ENCODE results near the gene MAB21L3. TPM values are rescaled to one million over a fixed set of nuclear protein-coding genes. Genes with fewer than 3 reads are reported as not detected.
"Not testable (repeated sequence)": the region's sequence is repeated elsewhere in the genome, so short reads cannot be mapped to it uniquely, and the experiment has no call there.

Gene MAB21L3
- polyA plus RNA-seq, 4 donors: 0.71 to 1.1 (median 0.80) TPM

DNA sequence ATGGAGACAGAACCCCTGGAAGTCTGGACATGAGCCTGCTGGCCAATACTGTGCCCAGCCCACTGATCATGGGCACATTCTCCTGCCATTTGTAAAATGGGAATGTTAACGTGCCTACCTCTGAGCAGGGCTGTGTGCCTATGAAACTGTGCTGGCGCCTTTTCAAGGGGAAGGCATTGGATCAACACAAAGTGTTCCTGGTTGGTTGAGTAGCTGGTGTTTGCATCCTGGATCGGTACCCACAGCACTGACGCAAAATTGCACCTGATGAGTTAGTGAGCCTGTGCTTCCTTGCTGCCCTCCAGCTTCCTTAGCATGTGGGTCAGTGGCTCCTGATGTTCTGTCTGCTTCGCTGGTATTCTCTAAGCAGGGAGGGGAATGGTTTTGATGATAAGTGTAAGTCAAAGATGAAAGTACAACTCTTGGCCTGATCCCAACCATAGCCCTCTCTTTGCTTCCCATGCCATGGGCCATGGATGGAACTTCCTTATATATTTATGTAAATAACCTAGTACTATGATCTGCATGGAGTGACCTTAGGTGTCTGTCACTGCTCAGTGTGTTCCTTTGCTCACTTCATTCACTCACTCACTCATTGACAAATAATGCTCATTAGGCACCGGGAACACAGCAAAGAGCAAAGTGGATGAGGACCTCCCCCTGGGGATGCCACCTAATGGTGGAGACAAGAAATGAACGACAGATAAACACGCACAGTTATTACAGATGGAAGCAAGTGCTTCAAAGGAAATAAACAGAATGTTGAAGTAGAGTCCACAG, 22.7 kb downstream of the MAB21L3 start:
- DNase-seq (ENCODE audit: low read depth in 4 of 4, low spot score in 3 of 4): no peak

DNA sequence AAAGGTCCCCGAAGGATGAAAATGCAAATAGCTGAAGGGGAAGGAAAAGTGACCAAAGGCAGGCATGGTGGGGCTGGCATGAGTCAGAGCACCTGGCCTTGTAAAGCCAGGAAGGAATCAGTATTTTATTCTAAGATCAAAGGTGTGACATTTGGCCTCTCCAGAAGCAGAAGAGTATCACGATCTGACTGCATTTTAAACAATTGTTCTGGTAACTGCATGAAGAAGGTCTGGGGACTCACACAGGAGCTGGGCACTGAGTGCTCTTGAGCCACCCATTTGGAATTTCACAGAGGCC, 23.2 kb downstream of the MAB21L3 start:
- no peak for DNase-seq (ENCODE audit: low read depth in 4 of 4, low spot score in 3 of 4)

DNA sequence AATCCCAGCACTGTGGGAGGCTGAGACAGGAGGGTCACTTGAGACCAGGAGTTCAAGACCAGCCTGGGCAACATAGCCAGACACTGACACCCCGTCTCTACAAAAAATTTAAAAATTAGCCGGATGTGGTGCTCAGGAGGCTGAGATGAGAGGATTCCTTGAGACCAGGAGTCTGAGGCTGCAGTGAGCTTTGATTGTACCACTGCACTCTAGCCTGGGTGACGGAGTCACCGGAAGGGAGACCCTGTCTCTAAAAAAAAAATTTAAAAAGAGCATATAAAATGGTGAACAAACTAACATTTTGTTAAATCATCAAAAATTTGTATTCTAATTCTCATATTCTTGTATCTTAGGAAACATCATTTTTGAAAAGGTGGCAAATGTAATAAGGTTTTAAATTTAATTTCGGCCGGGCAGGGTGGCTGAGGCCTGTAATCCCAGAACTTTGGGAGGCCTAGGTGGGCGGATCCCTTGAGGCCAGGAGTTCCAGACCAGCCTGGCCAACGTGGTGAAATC, 27.1 kb downstream of the MAB21L3 start:
- no peak for DNase-seq (ENCODE audit: low read depth in 4 of 4, low spot score in 3 of 4)

DNA sequence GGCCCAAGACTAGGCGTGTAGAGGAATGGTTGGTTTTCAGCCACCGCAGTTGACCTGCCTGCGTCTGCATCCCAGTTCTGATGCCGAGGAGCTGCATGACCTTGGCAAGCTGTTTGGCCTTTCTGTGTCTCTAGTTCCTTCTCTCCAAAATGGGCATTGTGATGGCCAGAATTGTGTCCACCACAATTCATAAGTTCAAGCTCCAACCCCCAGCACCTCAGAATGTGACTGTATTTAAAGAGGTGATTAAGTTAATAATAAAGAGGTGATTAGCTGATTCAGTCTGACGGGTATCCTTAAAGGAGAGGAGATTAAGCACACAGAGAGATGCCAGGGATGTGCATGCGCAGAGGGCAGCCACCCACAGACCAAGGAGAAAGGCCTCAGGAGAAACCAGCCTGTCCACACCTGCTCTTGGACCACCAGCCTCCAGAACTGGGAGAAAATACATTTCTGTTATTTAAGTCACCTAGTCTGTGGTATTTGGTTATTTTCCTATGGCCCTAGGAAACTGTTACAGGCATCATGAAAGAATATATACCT, 28.5 kb downstream of the MAB21L3 start:
- DNase-seq (ENCODE audit: low read depth in 4 of 4, low spot score in 3 of 4): no peak

DNA sequence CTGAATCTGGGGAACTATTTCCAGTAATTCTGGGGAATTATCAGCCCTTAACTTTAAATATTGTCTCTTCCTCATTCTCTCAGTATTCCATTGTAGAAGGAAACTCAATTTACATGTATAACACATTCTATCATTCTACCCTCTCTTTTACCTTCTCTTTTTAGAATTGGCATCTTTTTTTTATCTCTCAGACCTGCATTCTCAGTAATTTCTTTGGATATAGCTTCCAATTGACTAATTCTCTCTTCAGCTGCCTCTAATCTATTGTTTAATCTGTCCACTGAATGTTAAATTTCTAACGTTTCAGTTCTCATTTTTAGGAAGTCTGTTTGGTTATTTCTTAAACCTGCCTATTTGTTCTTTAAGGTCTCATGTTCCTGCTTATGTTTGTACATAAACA, 33.0 kb downstream of the MAB21L3 start:
- no peak for DNase-seq (ENCODE audit: low read depth in 4 of 4, low spot score in 3 of 4)

DNA sequence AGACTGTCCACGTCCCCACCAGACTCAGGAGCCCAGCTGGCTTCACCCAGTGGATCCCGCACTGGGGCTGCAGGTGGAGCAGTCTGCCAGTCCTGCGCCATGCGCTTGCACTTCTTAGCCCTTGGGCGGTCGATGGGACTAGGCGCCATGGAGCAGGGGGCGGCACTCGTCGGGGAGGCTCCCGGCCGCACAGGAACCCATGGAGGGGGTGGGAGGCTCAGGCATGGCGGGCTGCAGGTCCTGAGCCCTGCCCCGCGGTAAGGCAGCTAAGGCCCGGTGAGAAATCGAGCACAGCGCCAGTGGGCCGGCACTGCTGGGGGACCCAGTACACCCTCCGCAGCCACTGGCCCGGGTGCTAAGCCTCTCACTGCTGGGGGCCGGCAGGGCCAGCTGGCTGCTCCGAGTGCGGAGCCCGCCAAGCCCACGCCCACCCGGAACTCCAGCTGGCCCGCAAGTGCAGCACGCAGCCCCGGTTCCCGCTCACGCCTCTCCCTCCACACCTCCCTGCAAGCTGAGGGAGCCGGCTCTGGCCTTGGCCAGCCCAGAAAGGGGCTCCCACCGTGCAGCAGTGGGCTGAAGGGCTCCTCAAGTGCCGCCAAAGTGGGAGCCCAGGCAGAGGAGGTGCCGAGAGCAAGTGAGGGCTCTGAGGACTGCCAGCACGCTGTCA, 35.4 kb downstream of the MAB21L3 start:
- not testable (repeated sequence) for DNase-seq (ENCODE audit: low read depth in 4 of 4, low spot score in 3 of 4)

DNA sequence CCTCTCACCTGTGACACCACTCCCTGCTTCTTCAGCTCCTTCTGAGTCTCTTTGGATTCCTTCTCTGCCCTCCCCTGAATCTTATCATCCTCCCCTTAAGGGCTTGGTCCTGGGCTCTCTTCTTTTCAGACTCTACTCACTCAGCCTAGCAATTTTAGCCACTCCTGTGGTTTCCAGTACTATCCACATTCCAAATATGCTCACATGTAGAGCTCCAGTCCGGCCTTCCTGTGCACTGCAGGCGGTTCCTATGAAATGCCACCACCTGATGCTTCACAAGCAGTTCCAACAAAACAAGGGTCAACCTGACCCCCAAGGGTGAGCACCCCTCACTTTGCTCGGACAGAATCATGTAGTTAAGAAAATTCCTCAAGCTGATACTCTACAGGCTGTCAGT, 35.9 kb downstream of the MAB21L3 start:
- no peak for DNase-seq (ENCODE audit: low read depth in 4 of 4, low spot score in 3 of 4)

DNA sequence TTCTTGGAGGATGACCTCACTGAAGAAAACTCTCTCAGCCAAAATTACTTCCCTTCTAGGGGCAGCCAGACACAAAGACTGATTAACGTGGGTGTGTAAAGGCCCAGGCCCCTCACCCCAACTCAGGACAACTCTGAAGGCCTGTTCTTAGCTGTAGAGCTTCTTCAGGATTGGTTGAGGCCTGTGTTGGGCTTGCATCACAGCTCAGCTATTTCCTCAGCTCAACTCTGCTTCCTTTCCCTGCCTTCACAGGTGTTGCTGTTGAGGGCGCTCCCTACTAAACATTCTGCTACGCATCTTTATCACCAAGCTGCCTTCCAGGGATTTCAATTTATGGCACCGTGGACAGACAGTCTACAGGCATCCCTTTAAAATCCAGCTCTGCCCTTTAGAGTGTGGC, 36.8 kb downstream of the MAB21L3 start:
- DNase-seq (ENCODE audit: low read depth in 4 of 4, low spot score in 3 of 4): no peak

DNA sequence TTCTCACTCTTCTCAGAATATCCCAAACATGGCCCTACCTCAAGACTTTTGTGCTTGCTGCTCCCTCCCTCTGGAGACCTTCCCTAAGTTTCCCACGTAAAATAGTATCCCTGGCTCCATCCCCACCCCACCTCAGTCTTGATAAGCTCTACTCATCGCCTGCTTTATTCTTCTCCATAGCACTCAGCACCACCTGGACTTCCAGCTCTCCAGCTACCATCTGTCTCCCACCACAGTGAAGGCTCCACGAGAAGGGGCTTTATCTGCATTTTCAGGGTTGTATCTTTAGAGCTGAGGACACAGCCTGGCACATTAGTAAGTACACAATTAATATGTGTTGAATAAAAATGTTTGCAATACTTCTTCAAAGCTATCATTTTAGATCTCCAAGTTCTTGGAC, 37.8 kb downstream of the MAB21L3 start:
- DNase-seq (ENCODE audit: low read depth in 4 of 4, low spot score in 3 of 4): no peak

DNA sequence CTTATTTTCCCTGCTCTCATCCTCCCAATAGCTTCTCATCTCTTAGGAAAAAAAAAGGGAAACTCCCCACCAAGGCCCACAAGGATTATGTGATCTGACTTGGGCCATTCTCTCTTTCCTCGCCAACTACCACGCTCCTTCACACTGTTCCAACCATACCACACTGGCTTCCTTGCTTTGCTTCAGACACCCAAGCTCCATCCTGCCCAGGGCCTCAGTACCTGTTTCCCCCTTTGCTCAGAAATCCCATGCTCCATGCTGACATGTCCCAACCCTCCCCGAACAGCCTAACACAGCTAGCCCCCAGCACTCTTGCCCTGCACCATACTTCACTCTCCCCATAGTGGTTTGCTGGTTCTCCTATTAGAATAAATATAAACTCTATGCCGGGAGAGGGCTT, 39.2 kb downstream of the MAB21L3 start:
- no peak for DNase-seq (ENCODE audit: low read depth in 4 of 4, low spot score in 3 of 4)

DNA sequence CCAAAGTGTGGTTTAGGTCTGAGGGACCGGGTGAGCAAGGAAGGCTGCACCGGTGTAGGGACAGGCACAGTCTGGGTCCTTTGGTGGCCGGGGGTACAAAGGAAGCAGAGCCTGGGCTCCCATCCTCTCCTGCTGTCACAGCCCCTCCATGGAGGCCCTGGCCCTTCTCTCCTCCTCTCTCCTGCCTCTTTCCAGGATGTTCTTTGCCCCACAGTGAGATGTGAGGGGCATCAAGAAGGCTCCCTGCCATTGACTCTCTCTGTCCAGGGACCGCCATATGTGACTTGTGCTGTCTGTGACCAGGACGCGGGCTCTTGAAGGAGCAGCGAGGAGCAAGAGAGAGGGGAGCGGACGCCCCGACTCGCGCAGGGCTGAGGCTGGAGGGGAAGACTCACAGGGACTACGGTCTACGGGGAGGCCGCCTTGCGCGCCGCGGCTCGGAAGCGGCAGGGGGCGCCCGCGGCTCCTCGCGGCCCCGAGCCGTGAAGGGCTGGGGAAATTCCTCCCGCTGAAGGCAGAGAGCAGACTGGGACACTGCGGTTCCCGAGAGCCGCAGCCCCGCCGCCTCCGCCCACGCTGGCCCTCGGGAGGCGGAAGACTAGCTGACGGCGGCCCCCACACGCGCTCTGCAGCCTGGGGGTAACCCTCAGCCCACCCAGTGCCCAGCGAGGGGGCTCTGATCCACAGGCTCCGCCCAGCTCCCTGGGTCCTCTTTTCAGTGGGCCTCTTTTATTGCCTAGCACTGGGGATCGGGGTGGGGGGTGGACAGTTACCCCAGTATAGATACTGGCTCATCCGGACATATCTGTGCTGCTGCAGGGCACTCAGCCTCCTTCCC, 40.8 kb downstream of the MAB21L3 start:
- peak in 3 of 4 donors; percentile 62 to 67 (median 66) for DNase-seq (ENCODE audit: low read depth in 4 of 4, low spot score in 3 of 4)

DNA sequence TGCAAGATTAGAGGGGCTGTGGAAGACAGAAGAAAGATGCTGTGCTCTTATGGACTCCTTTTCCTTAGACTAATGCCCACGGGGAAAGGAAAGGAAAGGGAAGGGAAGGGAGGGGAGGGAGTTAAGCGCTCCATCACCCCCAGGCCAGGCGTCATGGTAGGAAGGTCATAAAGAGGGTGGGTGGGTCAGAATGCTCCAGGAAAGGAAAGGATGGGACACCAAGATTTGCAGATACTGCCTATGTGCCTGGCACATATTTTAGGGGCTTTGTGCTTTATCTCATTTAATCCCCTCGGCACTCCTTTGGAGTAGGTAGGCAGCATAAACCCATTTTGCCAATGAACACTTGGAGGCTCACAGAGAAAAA, 41.4 kb downstream of the MAB21L3 start:
- DNase-seq (ENCODE audit: low read depth in 4 of 4, low spot score in 3 of 4): no peak

DNA sequence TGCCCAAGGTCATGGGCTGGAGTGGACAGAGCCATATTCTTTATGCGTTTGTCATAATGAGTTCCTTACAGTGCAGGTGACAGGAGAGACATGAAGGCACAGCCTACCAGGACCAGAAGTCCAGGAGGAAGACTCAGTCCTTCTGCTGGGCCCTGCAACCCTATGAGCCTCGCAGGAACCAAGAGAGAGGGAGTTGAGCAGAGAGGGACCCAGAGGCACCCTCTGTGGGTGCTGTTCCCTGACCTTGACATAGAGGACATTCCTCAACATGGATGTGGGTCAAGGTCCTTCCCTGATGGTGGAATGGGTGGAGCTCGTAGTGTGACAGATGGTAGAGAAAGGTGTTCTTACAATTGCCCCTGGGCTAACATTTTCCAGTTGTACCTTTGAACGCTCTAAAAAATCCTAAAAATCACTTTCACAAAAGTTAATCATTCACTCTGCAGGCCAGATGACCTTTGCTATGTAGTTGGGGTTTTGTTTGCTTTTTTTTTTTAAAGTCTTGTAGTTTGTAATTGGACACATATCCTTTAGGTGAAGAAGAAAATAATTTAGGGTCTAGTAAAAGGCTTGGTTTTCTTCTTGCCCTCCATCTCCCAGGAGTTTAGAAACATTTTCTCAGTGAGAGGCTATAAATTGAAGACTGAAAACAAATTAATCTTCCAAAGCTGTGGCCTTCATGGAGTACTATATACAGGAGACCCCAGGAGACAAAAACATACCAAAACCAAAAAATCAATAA, 41.9 kb downstream of the MAB21L3 start:
- no peak for DNase-seq (ENCODE audit: low read depth in 4 of 4, low spot score in 3 of 4)

DNA sequence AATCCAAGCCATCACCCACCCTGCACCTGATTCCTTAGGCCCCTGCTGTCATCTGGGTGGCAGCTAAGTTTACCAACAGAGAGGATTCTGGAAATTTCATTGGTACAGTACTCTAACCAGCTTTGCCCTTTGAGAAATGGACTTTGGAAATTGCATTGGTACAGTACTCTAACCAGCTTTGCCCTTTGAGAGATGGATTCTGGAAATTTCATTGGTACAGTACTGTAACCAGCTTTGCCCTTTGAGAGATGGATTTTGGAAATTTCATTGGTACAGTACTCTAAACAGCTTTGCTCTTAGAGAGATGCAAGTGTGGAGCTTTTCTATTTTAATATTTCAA, 42.5 kb downstream of the MAB21L3 start:
- no peak for DNase-seq (ENCODE audit: low read depth in 4 of 4, low spot score in 3 of 4)

DNA sequence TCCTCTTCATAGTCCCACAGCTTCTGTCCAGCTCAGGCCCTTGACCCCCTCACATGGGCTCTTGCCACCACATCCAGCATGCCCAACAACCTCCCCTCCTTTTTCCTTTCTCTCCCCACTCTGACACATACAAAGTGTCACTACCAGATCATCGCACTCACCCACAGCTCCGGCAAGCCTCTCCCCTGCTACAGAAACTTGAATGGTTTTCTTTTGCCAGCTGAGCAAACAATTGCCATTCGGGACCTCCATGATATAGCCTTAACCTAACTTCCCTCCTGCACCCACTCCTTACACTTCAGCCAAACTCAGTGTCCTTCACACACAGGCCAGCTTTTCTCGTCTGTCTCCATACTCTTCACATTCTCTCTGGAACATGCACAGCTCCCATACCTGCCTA, 43.3 kb downstream of the MAB21L3 start:
- no peak for DNase-seq (ENCODE audit: low read depth in 4 of 4, low spot score in 3 of 4)

DNA sequence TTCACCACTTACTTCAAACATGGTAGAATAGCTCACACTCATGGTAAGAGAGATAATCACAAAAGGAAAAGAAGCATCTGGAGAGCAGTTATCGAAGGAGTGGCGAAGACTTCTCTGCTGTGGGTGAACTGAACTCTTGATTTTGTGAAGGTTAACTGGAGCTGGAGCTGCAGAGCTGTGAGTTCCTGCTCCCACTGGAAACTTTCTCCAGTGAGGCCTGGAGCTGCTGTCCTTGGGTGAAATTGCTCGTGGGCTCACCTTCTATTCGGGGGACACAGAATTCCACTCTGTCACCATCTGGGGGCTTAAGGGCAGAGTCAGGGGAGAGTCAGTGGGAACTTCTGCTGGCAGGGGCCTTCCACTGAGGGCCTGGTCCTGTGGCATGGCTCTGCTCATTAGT, 45.9 kb downstream of the MAB21L3 start:
- no peak for DNase-seq (ENCODE audit: low read depth in 4 of 4, low spot score in 3 of 4)

DNA sequence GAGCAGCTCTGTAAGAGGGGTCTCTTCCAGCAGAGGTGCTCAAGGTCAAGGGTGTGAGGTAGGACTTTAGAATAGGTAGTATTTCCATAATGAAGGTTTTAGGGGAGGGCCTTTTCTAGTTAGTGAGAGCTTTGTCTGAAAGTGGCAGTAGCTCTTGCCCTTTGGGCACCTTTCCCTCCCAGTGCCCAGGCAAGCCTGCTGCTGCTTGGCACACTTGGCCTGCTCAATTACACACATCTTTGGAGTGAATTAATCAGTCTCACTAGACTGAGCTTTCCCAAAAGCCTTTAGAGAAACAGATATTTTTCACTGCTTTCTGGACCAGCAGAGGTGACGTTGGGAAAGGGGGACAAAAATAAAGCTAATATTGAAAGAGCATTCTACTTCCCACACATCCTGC, 48.0 kb downstream of the MAB21L3 start:
- no peak for DNase-seq (ENCODE audit: low read depth in 4 of 4, low spot score in 3 of 4)

DNA sequence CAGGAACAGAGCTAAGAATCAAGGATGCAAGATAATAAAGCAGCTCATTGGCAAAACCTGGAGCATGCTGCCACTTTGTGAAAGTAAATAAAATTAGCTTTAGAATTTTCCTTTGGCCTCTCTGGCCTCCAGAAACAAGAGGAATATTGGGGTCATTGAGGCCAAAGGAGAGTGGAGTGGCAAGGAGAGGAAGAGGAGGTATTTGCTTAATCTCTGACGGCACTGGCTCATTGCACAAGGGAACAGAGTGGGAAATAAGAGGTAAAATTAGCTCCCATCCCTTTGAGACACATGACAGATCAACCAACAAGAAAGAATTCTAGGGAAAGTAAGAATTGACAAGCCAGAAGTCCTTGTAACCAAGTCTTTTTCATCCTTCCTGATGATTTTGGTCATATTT, 48.4 kb downstream of the MAB21L3 start:
- DNase-seq (ENCODE audit: low read depth in 4 of 4, low spot score in 3 of 4): no peak

DNA sequence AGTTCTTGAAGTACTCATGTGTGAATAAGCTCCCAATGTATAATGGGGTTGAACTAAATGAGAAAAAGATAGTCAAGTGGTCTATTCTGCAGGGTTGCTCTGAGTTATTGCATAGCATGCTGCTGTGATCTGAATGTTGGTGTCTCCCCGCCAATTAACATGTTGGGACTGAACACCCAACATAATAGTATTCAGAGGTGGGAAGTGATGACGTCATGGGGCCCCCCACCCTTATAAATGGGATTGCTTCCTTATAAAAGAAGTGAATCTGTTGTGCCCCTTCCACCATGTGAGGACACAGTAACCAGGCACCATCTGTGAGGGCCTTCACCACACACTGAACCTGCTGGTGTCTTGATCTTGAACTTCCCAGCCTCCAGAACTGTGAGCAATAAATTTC, 50.2 kb downstream of the MAB21L3 start:
- DNase-seq (ENCODE audit: low read depth in 4 of 4, low spot score in 3 of 4): no peak

DNA sequence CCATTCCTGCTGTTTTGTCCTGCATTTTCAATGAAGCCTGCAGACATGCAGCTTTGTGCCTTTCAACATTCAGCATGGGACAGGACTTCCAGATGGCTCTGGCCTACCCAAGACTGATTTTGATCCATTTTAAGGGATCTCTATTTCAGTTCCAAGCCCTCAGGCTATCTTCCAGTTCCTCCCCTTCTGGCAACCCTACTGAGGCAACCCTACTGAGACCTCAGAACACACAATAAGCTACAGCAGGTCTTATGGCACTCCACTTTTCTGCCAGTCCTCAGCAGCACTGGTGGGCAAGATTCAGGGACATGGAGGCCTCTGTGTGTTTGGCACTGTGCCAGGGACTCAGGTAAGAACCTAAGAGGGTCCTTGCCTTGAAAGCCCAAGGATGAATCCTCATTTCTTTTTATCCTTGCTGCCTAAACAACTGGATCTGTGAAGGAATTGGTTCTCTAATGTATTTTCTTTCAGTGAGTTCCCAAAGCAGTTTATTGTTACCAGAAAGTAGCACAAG, 50.7 kb downstream of the MAB21L3 start:
- DNase-seq (ENCODE audit: low read depth in 4 of 4, low spot score in 3 of 4): no peak

Measured in right renal pelvis (tissue), 4 donors.